HG03045 (cell line): ENCODE results near the gene KRTAP15-1.

Source experiments
- ATAC-seq: cut with Tn5 transposase; IDR thresholded peaks from one replicate; pipeline ENCODE4 v1.9.1; 2021; ENCODE audit warnings: mild to moderate bottlenecking, moderate library complexity; ENCODE audit not compliant: unreplicated experiment

Gene KRTAP15-1

GRCh38 chr21:30486180-30486579 lies 46.1 kb downstream of the KRTAP15-1 start:
- no peak for ATAC-seq

- ATAC-seq: no peak
Observed at GRCh38 chr21:30487336-30487735, 47.3 kb downstream of the KRTAP15-1 start, which contains the start of gene KRTAP19-2. KRTAP19-2 (minus strand) TSS chr21:30487436; CDS start chr21:30487348, 88 bp downstream.
